Activated CD4-positive, alpha-beta T cell treated with anti-CD3 and anti-CD28 coated beads, Interleukin-2, amount 10 ng/mL, durations not matched to agents 24 days and 14 days (primary cell): ENCODE results near the gene IMP4. TPM values are rescaled to one million over a fixed set of nuclear protein-coding genes. Genes with fewer than 3 reads are reported as not detected.

Experiments
- total RNA-seq: library from RNA; stranded (reverse); gene quantifications from 2 replicates; pipeline ENCODE4 v1.2.3, GENCODE V29; 2022

The IMP4 gene
- total RNA-seq, 1 donor from 2014 or later: 178 TPM

Other genes with a start within 250 kb of the IMP4 start
- not detected in 2 replicates for gene POTEF, start 213.7 kb upstream of the IMP4 start, total RNA-seq
- gene CCDC74B, start 197.8 kb upstream of the IMP4 start, total RNA-seq: 1.2 and 1.4 TPM in 2 replicates
- 86.0 and 91.1 TPM in 2 replicates for gene SMPD4, start 161.3 kb upstream of the IMP4 start, total RNA-seq
- 312 and 329 TPM in 2 replicates for gene MZT2B, start 160.6 kb upstream of the IMP4 start, total RNA-seq
- gene TUBA3E, start 144.5 kb upstream of the IMP4 start, total RNA-seq: not detected in 2 replicates
- gene PTPN18, start 13.2 kb downstream of the IMP4 start, total RNA-seq: 61.7 and 61.9 TPM in 2 replicates
- not detected in 2 replicates for gene POTEI, start 166.4 kb downstream of the IMP4 start, total RNA-seq
- not detected in 2 replicates for gene CFC1B, start 178.3 kb downstream of the IMP4 start, total RNA-seq